Midbrain (tissue), 1 donor: Measurements from ENCODE around the gene POU3F3.

ENCODE experiments used
- DNase-seq: peaks from one replicate; lab custom pipeline; 2025; lab: John Stamatoyannopoulos, UW

The POU3F3 gene

GRCh38 chr2:104847586-104848160 lies 6.2 kb upstream of the POU3F3 start:
- DNase-seq = no peak

GRCh38 chr2:104848526-104848925 lies 5.4 kb upstream of the POU3F3 start:
- DNase-seq = no peak

DNA sequence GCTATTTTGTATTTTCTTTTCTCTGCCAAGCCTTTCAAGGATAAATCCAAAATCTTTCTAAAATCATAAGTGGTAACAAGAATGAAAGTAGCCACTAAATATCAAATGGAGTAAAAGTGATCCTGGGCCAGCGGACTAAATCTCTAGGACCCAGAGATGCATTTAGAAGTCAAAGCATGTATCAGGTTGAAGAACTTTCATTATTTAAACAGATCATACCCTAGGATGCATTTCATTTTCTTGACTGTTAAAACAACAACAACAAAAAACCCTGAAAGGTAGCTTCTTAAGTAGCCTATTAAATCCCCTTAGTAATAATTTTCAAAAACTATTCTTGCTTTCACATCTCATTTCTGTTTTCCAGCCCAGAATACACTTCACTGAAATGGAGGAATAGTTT lies 4.8 kb upstream of the POU3F3 start:
- no peak for DNase-seq

GRCh38 chr2:104849618-104850141 lies 4.2 kb upstream of the POU3F3 start:
- DNase-seq = no peak

DNA sequence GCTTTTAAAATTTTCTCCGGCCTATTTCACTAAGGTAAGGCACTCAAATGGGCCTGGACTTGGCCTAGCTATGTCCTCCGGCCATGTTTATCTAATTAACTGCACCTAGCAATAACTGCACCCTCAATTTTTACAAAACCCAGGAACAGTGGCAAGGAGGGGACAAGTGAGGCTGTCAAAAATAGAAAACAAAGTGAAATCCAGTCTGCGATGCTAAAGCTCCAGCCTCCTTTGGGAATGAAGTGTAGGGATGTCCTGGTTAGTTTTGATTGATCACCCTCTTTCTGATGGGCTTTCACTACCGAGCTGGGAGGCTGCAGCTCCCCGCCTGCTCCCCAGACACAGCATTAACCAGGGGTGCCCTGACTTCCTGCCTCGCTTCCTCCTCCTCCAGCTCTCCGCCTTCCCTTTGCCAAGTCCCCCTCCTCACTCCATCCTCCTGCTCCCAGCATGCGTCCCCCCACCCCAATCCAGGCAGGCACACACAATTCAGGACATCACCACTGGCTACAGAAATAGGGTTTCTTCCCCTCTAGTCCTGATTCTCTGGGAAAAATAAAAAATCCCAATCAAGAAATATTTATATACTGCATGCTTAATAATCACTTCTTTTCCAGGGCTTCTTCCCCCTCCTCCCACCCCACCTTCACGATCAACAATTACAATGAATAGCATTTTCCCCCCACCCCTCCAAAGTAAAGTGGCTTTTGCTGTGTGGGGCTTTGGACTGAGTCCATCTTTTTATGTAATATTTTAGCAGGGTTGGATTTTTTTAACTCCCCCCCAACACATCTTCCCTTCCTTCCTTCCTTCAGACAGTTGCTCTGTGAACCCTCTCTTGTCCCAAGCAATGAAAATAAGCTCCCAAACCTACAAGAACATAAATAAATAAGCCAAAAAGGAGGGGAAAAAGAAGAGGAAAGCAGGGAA lies 3.3 kb upstream of the POU3F3 start:
- no peak for DNase-seq

DNA sequence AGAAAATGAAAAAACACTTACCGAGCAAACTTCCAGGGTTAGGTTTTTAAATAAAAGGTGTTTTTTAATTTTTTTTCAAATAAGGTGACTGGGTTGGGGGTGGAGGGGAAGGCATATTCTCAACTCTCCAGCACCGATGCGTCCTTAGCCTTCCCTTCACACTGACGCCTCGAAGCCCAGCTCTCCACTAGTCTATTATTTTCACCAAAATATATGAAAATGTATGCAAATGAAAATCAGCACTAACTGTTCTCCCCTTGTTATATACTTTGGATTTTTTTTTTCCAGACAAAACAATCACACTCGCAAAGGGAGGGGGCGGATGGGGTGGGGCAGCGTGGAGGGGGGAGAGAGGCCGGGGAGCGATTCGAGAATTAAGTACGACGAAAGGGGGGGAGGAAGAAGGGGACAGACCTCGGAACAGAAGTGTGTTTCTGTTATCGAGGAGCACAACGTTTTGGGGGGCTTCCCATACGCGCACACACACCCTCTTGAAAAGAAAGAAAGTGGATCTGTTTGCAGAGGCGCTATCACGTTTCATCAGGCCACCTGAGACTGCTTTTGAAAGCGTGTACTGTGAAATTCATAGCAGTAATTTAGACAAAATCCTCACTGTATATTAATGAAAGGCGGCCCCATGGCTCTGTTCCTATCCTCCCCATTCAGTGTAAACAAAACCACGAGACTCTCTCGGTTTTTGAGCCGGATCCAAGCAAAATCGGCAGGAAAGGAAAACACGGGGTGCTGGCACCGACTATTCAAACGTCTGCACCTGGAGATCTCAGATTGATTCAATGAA lies 2.4 kb upstream of the POU3F3 start:
- DNase-seq = no peak

DNA sequence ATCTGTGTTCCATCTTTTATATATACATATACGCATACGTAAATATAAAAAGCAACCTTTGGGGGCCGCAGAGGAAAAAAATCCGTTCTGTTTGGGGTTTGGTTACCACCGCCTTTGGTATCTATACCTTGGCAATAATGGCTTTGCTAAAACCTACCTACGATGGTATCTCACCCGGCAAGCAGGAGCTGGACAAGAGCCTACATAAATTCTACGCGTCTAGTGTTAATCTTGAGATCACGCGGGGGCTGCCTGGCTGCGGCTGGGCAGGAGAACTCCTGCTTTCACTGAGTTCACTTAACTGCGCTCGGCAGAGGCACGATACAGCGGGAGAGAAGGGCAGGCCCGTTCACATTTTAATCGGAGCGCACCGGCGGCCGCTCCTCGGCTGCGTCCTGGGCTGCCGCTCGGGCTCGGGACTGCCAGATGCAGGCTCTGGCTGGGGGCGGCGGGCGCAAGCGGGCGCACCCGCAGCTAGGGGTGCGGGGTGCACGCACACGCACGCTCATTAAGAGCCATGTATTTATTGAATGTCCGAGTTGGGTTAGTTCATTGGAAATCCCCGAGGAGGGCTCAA lies 1.7 kb upstream of the POU3F3 start:
- DNase-seq = no peak

DNA sequence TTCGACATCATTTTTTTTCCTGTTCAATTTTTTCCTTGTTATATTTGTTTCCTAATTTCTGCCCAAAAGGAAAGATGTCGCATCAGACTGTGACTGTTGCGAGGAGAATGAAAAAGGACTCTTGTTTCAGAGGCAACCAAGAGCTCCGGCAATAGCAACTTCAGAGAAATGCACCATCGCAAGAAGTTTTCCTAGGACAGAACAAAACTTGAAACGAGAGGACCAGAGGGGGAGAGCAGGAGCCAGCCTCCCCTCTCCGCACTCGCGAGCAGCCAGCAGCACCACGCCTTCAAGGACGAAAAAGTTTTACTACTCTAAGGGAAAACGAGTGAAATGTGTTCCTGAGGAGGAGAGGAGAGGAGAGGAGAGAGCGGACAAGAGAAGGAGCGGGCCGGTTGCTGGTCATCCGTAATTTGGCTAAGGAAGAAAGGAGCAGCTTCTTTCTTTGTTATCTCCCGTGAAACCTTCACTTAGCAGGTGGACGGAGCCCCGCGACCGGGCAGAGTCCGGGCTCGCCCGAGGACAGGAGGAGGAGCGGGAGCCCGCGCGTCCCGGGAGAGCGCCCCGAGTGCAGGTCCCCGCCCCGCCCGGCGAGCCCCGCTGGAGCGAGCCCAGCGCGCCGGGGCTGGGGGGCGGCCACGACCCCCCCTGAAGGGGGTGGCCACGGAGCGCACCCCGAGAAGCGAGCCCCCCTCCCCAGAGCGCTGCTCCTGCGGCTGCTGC lies 744 bp downstream of the POU3F3 start:
- no peak for DNase-seq

DNA sequence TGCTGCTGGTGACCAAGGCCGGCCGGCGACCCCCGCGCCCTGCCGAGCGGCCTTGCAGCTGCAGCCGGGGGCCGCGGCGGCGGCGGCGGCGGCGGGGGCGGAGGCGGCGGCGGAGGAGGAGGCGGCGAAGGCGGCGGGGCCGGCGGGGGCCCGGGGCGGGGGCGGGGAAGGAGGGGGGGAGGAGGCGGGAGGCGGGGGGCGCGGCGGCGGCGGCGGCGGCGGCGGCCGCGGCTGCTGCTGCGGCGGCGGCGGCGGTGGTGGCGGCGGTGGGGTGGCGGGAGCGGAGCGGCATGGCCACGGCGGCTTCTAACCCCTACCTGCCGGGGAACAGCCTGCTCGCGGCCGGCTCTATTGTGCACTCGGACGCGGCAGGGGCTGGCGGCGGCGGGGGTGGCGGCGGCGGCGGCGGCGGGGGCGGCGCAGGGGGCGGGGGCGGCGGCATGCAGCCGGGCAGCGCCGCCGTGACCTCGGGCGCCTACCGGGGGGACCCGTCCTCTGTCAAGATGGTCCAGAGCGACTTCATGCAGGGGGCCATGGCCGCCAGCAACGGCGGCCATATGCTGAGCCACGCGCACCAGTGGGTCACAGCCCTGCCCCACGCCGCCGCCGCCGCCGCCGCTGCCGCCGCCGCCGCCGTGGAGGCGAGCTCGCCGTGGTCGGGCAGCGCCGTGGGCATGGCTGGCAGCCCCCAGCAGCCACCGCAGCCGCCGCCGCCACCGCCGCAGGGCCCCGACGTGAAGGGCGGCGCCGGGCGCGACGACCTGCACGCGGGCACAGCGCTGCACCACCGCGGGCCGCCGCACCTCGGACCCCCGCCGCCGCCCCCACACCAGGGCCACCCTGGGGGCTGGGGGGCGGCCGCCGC lies 1.5 kb downstream of the POU3F3 start:
- no peak for DNase-seq

- no peak for DNase-seq
Observed at GRCh38 chr2:104856086-104856972, 2.4 kb downstream of the POU3F3 start.

DNA sequence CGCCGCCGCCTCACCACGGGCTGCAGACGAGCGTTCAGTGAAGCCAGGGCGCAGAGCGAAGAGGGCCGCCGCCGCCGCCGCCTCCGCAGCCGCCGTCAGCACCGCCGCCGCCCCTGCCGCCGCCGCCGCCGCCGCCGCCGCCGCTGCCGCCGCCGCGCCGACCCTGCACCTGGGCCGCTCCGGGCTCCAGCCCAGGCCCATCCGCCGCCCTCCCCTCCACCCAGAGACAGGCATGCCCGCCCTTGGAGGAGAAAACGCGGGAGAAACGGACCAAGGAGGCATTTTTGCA lies 3.0 kb downstream of the POU3F3 start:
- DNase-seq = no peak

GRCh38 chr2:104857262-104858005 lies 3.5 kb downstream of the POU3F3 start:
- no peak for DNase-seq

DNA sequence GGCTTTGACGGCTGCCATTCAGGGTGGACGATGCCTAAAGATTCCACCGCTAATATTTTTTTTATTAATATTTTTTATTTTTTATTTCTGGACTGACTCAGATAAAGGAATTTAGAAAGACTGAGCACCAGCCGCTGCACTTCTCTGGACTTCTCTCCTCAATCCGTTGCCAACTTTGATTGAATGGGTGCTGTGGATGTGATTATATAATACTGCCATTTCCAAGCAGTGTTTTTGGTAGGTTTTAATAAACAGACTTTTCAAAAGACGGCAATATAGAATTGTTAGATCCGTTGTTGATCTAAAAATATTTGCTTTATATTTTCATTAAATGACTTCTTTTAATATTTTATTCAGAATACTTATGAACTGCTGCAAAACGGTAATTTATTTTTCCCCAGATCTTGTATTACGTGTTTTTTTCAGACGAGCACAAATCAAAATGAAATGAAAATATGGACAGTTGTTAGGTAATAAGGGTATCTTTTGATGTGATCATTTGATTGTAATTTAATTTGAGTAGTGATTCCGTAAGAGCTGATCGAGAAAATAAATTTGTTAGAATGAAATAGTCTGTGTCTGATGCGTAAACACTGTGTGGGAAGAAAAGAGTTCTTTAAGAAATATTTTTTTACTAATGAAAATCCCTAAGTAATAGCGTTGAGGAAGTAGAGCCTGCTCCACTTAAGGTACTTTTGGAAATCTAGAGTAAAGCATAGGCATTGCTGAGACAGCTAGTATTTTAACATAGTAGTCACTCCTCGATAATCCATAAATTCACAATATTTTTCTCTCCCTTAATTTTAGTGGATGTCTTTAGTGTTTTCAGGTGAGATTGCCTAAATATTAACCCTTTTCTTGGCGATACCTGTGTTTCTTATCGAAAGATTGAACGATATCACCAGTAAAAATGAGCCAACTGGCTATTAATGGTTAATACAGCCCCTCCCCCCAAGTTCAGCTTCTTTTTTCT lies 4.4 kb downstream of the POU3F3 start:
- no peak for DNase-seq

DNA sequence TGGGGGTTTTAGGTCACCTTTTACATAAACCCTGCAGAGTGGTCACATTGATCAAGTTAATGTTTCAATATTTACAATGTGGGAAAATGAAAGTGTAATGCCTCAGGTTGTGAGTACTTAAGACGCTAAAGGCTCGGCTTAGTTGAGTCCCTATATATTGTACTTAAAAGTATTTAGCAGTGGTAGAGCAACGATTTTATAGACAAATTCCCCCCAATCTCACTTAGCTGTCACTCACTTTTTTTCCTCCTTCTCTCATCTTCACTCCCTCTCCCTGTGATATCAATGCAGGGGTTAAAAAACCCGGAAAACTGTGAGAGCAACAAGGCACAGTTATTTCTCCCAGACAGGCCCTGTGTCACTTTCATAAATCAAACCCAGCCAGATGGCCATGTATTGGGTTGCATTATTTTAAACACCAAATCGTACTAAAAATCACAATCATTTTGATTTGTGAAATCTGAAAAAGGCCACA lies 5.4 kb downstream of the POU3F3 start:
- DNase-seq = no peak

GRCh38 chr2:104859766-104860450 lies 6.0 kb downstream of the POU3F3 start:
- DNase-seq = no peak

GRCh38 chr2:104860451-104860790 lies 6.5 kb downstream of the POU3F3 start:
- no peak for DNase-seq
